GM21423 (cell line): Measurements from ENCODE around the gene WDR54.
"Not testable (repeated sequence)": the region's sequence is repeated elsewhere in the genome, so short reads cannot be mapped to it uniquely, and the experiment has no call there.

Source experiments
- ATAC-seq: cut with Tn5 transposase; IDR thresholded peaks from one replicate; pipeline ENCODE4 v1.9.1; 2021; ENCODE audit warnings: mild to moderate bottlenecking, moderate library complexity; ENCODE audit not compliant: unreplicated experiment

Gene WDR54

DNA sequence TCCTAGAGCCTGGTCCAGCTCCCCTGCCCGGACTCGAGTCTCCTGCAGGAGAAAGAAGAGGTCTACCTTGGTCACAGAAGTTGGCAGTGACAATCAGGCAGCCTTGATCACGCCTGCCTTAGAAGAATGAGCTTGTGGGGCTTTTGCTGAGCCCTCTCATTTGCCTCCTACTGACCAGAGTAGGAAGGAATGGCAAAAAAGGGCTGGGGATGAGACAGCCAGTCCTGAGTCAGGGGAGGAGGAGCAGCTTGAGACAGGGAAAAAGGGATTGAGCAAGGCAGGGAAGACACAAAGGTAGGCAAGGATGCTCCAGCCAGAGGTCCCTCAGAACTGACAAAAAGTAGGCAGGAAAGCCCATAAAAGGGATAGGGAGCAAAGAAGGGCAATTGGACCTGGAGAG, 6.0 kb downstream of the WDR54 start:
- no peak for ATAC-seq

DNA sequence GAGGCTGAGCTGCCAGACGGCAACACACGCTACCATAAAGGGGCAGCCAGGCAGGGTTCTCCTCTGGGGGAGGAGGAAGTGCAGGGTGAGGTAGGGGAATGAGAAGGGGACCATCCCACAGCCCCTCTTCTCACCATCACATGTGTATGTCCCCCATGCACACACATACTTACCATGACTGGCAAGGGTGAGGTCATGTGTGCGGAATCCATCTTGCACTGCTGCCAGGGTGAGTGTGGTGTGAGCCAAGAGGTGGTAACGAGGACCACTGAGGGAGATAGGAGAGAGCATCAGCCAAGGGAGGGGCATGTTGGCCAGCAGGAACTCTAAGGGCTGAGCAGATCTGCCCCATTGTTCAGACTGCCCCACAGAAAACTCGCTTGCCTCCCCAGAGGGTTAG, 7.1 kb downstream of the WDR54 start:
- ATAC-seq = no peak

DNA sequence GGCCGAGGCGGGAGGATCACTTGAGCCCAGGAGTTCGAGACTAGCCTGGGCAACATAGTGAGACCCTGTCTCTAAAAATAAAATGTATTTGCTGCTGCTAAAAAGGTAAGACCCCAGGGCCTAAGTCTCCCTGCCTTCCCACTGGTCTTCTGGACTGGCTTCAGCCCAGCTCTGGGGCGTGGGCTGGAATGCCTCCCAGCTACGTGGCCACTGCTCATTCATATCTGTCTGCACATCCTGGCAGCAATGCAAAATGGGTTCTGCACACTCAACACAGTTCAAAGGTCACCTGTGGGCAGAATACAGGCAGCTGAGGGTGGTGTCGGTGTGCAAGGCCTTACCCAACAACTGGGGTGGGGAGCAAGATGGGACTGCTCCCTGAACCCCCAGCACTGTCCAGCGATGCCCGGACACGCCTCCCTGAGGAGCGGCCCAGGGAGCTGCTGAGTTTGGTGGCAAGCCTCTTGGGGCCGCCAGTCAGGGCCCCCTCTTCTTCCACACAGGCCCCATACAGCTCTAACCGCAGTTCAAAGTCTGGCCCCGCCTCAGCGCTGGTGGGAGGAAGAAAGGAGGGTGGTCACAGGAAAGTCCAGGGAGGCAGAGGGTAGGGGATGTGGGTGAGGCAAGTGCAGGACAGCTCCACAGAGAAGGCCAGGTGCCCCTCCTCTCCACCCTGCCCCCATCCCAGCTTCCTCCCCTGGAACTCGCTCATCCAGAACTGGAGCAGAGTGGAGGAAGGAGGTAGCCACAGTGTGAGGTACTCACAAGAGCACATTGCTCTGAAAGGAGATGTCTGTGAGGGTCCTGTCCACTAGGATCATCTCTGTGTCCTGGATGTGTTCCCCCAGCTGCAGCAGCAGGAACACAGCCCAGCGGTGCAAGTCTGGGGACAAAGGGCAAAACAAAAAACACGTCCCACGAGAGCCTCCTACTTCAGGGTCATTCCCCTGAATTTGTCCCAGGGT, 8.2 kb downstream of the WDR54 start:
- no peak for ATAC-seq

DNA sequence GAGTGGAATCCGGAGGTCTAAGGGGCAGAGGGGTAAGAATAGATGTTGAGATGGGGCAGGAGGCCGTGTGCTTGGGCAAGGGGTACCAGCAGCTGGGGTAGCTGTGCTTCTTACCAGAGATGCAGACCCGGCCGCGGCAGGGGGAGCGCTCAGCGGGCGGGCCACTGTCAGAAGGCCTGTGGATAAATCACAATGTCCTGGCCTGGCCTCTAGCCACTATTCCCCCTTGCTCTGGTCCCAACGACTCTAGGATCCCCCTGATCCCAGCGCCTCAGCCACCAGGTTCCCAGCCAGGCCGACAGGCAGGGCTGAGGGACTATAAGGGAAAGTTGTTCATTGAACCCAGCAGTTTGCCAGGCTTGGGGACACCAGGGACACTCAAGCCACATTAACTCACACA, 9.0 kb downstream of the WDR54 start:
- ATAC-seq = no peak

DNA sequence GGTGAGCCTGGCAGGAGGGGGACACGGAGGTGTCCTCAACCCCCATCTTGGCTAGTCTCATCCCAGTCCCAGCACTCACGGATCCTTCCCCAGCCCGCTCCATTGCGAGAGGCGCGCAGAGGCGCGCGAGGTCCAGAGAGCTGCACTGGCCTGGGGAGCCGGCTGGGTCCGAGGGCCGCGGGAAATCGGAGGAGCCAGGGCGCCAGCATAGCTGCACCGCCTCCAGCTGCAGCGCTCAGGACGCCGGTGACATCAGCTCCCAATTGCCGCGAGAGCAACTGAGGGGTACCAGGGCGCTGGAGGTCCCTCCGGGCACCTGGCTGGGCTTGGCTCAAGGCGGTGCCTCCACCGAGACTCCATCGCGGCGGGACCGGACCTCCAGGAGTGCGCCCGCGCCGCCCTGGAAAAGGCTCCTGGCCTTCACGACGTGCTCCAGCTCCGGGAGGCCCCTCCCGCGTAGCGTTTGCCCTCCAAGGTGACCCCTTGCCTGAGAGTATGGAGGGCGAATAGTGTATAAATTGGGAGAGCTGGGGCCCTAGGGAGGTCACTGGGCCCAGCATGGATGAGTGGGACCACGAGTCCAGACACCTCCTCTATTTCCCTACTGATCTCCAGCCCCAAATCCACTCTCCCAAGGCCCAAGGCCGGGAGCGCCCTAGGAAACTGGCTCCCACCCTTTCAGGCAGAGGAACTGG, 14.7 kb downstream of the WDR54 start:
- no peak for ATAC-seq

DNA sequence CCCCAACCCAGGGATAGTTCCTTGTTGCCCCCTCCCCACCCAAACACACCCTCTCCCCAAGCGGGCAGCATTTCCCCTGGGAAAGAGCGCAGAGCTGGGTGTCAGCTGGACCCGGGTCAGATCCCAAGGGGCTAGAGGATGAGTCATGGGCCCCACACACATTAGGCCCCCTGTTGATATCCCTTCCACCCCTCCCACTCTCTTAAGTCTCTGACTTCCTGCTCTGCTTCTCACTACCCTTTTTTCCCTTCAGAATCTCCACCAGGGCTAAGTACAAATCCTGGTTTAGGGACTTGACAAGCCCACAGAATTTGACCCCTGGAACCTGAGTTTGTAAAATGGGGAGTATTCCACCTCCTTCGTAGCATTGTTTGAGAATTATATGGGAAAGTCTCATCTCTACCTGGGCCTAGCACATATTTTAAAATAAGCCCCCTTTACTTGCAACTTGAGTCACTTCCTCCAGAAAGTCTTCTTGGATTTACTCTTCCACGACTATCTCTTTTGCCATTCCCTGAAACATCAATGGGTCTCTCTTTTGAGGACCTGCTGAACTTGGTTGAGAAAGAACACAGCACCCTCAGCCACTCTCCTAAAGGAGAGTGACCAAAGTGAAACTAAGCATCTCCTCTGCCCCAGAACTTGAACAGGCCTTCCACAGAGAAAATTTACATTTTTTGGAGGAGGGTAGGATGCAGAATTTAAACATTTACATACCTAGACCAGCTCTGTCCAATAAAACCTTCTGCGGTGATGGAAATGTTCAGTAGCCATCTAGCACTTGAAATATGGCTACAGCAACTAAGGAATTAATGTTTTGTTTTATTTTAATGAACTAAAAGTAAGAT, 15.5 kb downstream of the WDR54 start:
- ATAC-seq = no peak

DNA sequence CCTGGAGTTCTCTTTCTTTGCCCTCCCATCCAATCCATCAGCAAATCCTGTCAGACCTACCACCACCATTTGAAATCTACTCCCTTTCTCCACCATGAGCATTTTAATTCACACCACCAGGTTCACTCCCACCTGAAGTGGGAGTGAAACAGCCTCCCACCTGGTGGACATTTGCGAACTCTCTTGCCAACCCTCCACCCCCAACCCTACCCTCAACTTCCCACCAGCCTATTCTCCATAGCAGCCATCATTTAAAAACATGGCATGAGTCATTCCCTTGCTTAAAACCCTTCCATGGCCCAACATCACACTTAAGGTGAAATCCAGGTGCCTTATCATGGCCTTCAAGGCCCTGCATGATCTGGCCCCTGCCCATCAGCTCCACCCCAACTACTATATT, 16.7 kb downstream of the WDR54 start:
- no peak for ATAC-seq

DNA sequence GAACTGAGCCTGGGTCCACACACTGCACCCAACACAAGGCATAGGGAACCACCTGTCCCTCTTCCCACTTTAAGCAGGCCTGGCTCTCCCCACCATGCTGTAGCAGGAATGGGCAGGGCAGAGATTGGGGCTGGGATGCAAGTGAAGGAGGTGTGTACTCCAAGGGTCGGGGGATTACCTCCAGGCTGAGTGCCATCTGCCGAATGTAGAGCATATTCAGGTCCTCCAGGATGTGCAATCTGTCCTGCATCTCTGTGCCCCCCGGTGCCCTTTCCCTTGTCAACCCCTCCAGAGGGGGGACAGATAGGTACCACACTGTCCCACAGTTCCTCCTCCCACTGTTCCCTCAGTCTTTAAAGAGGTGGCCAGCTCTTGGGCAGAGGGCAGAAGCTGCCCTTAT, 17.8 kb downstream of the WDR54 start:
- no peak for ATAC-seq

DNA sequence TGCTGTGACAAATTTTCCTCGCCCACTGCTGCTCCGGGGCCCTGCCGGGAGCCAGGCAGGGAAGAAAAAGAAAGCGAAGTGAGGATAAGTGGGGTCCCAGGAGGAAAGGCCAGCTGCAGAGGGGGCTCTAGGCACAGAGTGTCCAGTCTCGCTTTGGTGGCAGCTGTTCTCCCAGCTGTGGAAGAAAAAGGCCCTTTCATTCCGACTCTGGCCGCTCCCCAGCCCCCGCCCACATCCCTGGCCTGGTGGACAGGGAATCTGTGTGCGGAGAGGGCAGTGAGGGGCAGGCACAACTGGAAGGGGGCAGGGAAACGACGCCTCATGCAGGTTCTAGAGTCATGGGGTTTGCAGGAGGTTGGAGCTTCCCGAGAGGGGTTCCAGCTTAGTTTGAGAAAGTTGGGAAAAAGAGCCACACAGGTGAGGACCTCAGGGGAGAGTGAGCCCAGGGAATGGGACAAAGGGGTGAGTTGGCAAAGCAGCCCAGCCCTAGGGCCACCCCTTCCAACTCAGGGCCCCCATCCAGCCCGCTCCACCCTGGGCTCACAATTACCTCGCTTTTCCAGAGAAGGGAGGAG, 18.4 kb downstream of the WDR54 start:
- no peak for ATAC-seq

DNA sequence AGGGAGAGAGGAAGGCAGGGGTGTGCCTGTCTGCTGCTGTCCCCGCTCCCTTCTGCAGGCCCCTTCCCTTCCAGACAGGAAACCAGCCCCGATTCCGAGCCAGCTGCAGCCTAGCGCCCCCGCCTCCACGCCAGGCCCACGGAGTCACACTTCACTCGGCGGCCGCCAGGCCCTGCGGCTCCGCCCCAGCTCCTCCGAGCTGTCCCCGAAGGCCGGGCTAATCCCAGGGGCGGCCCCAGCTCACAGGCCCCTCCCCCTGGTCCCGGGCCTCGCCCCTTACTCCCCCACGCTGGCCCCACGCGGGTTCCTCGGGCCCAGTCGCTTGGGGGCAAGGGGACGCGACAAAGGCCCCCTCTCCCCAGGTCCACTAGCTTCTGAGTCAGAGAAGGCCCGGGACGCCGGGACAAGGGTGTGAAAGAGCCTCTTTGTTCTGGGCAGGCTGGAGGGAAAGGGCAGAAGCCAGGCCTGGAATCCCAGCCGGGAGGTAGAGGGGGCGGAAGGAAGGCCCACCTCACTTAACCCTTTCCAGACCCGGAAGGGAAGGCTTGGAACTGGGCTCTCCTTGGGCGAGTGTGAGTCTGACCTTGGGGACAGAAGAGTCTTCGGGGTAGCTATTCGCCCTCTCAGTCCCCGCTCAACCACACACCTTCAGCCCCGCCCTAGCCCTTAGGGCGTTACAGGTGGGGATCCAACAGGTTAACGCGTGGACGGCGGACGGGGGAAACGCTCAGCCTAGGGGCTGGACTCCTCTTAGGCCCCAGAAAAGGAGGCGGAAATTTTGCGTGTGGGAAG, 19.0 kb downstream of the WDR54 start:
- ATAC-seq = peak; percentile 80

DNA sequence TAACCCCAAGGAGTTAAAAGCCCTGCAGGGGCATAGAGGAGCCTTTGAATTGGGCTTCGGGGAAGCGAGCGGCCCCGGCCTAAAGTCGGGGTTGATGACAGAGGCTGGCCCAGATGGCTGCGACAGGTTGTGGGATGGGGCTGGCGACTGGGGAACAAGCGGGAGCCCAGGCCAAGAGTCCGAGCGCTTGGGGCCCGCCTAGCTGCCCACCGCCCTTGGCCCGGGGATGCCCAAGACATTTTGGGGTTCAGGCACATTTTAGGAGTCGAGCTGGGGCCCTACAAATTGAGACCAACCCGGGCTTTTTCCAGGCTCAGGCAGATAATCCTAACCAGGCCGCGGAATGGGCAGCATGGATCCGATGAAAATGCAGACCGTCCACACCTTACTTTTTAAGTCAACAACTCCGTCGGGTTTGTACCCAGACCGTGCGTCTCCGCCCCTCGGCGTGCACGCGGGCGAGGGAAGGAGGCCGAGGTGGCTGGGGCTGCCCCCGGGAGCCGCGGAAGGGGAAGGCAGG, 19.7 kb downstream of the WDR54 start:
- ATAC-seq = peak; percentile 23

DNA sequence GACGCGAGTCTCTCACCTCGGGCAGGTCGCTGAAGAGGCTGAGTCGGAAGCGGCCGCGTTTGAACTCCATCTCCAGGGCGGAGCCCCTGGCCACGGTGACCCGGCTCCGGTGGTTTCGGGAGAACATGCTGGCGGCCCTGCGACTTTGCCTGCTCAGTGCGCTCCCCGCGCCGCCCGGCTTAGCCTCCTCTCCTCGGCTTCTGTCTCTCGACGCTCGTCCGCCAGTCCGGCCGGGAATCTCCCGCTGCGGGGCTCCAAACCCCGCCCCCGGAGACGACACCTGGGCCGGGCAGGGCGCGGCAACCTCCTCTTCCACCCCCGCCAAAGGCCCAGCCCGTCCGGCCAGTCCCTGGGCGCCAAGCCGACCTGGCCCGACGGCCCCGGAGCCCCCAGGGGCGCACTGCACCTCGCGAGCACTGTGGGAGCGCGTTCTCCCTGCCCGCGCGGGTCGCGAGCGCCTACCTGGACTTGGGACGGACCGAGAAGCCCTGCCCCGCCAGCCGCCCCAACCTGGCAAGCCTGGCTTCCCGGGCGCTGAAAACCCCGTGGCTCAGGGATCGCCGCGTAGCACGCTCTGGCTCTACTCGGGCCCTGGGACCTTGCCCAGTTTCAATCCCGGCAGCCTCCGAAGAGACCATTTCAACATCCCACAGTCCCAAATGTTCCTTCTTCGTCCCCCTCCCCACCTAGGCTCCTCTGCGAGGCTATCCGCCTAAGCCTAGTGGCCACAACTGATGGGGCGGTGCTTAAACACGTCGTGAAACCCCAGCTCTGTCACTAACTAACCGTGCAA, 20.4 kb downstream of the WDR54 start, which contains the start of gene RTKN:
Gene RTKN (minus strand): TSS at position 248 of the 793 bp plus-strand sequence. CDS start 121 bp downstream, at position 127.
- peak; percentile 37 for ATAC-seq

DNA sequence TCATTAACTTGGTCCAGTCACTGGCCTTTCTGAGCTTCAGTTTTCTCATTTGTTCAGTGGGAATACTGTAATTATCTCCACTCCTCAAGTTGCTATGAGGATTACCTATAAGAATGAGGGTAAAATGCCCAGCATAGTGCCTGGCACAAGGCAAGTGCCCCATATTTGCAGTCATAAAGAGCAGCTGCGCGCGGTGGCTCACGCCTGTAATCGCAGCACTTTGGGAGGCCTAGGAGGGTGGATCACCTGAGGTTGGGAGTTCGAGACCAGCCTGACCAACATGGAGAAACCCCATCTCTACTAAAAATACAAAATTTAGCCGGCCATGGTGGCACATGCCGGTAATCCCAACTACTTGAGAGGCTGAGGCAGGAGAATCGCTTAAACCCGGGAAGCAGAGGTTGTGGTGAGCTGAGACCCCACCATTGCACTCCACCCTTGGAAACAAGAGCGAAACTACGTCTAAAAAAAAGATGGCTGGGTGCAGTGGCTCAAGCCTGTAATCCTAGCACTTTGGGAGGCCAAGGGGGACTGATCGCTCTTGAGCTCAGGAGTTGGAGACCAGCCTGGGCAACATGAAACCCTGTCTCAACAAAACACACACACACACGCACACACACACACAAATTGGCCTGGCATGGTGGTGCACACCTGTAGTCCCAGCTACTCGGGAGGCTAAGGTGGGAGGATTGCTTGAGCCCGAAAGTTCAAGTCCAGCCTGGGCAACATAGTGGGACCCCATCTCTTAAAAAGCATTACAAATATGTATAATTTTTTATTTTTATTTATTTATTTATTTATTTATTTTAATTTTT, 21.2 kb downstream of the WDR54 start:
- not testable (repeated sequence) for ATAC-seq

DNA sequence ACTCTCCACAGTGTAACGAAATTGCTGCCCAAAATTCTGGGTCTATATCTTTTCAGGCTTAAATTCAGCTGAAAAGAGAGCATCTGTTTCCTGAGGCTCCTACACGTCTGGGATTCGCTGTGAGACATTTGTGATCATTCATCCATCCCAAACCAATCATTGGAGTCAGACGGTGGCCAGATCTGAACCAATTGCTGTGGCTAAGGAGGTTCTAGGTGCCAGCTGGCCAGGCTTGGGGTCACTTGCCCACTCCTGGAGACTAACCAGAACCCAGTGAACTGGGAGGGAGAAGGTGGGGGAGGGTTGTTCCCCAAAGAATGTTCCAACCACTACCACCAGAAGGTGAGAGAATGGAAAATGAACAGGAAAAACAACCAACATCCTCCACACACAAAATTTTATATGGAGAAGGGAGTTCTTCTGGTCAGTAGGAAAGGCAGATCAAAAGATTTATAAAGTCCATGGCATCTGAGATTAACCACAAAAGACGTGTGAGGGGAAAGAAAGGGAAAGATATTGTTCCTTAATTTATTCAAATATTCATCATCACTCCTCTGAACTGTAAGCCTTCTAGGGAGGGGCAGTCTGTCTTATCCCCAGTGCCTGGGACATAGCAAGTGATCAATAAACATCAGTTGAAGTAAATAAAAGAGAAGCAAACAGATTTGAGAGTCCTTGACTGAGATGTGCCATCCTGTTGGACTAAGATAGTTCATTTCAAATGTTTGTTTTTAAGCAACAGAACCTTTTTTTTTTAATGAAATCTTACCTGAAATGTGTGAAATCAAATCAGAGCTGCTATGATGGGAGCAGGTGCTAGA, 23.2 kb downstream of the WDR54 start:
- ATAC-seq = no peak

DNA sequence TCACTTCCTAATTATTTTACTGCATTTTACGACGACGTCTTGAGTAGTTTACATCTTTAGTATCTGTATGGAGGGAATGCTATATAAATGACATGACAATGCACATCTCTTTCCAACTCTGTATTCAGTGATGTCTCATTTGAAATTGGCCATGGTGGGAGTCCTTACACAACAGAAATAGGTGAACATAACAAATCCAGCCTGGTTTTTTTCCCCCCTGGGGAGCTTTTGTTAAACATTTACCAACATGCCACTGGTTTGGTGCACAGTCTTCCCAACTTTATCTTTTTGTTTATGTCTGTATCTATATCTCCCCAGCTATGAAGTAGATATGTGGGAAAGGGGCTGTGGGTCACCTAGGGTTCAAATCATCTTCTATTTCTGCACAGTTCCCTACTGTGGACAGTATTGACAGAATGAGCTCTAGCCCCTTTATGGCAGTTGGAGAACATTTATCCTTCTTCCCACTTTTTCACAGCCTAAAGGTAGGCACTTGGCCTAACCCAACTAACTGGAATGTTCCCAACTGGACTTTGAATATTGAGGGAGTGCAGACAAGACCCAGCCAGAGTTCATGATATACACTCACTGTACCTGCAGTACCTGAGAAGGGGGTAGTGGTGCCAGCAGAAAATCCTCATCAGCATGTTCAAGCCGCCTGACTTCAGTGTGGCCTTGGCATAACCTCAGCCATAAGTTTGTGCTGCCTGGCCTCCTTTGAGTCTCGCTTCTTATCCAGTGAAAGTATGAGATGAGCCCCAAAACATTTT, 25.9 kb downstream of the WDR54 start:
- no peak for ATAC-seq

DNA sequence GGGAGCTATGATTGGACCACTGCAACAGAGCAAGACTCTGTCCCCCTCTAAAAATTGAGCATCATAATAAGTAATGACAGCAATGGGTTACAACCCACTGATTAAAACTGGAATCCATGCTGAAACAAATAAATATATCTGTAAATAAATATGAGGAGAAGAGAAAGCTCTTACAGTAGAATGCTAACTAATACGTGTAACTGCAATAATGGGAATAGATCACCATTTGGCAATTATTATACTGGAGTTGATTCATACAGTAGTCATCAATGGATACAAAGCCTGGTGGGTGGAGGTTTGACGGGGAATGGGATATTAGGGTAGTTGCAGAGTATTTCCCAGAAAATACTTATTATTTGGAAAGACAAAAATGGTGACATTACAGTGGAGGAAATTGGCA, 27.2 kb downstream of the WDR54 start:
- no peak for ATAC-seq
